Fibroblast of skin of abdomen (primary cell): ENCODE measurements around the gene CST3. TPM values are rescaled to one million over a fixed set of nuclear protein-coding genes. Genes with fewer than 3 reads are reported as not detected.
A peak's percentile ranks its signal among the peaks of the same experiment; 100 is the strongest.
"Not testable (repeated sequence)": the region's sequence is repeated elsewhere in the genome, so short reads cannot be mapped to it uniquely, and the experiment has no call there.

ENCODE experiments used
- DNase-seq: peaks from one replicate; pipeline ENCODE4 v3.0.0-alpha.2; 2013
- polyA plus RNA-seq, 2 experiments: library from polyadenylated mRNA; unstranded; fragments of 120-200 nt; gene quantifications; one replicate each; pipeline ENCODE4 v1.2.1, GENCODE V29; 2013; ENCODE audit not compliant: insufficient read length in 2 of 2

Gene CST3, protein sequence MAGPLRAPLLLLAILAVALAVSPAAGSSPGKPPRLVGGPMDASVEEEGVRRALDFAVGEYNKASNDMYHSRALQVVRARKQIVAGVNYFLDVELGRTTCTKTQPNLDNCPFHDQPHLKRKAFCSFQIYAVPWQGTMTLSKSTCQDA
- 136 TPM for polyA plus RNA-seq (2013, experiment 1 of 2; ENCODE audit: insufficient read length)
- polyA plus RNA-seq (2013, experiment 2 of 2; ENCODE audit: insufficient read length): 151 TPM

DNA sequence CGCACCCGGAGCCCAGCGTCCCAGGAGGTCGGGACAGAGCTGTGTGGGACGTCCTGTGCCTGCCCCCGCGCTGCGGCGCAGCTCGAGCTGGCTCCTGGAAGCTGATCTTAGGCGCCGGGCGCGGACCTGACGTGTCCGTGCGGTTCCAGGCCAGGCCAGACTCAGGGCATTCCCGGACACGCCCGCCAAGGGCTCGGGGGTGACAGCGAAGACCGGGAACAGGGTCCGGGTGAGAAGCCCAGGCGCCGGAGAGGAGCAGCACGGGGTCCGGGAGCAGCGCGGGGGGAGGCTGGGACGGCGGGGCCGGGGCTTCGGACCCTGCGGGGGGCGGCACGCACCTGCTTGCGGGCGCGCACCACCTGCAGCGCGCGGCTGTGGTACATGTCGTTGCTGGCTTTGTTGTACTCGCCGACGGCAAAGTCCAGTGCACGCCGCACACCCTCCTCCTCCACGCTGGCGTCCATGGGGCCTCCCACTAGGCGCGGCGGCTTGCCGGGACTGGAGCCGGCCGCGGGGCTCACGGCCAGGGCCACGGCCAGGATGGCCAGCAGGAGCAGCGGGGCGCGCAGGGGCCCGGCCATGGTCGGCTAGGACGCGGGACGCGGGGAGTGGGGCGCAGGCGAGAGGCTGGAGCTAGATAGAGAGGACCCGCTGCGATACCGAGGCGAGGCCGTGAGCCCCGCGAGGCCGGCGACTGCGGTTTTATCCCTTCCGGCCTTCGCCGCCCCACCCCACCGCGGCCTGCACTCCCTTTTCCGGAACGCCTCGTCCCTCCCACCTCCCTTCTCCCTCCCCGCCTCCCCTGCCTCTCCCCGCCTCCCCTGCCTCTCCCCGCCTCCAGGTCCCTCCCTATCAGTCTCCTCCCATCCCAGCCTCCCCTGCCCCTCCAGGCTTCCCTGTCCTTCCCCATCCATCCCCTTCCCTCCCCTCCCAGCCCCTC lies at the start of gene CST3:
Gene CST3, minus strand, starts transcription at position 674 of the 940 bp plus-strand sequence. Its CDS starts 93 bp downstream, at position 581.
- peak; percentile 87 for DNase-seq

DNA sequence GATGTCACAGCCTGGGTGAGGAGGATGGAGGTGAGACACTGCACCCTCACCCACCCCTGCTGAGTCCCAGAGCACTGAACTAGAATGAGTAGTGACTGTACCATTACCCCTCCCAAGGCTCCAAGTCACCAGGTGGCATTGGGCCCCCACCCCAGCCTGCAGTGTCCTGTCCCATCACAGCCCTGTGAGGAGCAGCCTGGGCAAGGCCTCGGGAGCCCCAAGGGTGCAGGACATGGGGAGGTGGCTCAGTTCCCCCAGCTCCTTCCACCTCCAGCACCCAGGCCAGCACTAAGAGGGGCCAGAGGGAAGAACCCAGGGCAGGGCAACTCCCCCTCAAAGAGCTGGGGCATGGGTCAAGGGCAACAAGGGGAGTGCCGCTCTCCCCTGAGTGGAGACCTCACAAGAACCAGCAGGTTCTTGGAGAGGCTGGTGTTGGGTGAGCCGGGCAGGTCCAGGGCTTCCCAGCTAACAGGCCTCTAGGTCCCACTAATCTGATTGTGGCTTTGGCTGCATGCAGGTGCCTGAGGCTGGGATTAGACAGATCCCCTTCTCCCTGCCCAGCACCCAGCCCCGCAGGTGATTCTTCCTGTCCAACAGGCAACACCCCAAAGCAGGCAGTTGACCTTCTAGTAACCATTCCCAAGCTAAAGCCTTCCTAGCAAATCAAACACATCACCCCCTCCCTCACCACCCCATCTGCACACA lies 48.4 kb upstream of the CST3 start:
- DNase-seq: no peak

DNA sequence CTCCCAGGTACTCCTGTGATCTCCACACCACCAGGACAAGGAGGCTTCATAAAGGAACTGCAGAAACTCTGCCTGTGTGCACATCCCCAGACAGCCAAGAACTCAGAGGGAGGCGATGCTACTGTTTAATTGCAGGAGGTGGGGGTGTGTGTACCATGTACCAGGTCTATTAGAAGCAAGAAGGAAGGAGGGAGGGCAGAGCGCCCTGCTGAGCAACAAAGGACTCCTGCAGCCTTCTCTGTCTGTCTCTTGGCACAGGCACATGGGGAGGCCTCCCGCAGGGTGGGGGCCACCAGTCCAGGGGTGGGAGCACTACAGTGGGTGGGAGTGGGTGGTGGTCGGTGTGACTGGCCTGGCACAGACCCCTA lies 47.8 kb upstream of the CST3 start:
- not testable (repeated sequence) for DNase-seq

DNA sequence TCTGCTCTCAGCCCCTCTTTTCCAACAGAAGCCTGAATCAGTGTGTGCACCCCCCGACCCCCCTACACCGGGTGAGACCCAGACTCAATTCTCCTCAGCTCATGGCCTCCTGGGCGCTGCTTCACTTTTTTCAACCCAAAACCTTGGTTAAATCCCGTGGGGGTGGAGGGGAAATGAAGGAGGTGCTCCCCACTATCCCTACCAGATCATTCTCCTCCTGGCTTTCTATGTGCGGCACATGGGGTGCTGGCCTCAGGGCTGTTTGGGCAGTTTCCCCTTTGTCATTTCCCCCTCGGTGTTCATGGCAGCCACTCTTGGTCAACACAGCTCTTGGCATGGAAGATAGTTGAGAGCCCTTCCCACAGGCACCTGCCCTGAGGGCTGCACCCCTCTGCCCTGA lies 46.5 kb upstream of the CST3 start:
- DNase-seq: no peak

DNA sequence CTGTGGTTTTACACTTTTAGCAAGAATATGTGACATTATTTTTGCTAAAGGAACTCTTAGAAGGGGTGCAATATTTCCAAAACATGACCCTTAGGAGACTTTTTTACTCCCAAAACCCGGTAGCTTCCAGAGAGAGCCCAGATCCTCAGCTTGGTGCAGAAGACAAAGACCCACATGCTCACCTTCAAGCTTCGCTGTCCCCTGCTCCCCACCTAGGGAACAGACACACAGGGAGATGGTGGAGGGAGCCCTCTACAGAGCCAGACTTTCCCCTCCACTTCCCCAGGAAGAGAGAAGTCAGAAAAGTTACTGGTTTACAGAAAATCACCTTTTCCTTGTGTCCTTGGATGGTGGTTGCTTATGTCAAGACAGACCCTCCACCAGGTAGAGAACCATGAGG lies 46.1 kb upstream of the CST3 start:
- DNase-seq: no peak

DNA sequence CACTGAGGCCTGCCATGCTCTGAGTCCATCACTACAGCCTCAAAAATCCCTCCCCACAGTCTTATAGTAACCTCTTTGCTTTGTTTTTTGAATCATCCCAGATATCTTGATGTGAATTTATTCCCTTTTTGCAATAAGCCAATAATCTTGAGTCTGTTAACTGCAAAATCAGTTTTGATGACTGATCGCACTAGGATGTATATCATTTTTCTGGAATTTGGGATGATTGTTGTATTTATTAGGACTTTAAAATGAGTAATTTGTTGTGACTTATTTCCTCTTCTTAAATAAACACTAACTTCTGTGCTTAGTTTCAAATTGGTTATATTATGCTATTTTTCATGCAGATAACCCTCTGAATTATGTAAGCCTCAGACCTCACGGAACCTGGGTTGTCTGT lies 45.5 kb upstream of the CST3 start:
- no peak for DNase-seq

DNA sequence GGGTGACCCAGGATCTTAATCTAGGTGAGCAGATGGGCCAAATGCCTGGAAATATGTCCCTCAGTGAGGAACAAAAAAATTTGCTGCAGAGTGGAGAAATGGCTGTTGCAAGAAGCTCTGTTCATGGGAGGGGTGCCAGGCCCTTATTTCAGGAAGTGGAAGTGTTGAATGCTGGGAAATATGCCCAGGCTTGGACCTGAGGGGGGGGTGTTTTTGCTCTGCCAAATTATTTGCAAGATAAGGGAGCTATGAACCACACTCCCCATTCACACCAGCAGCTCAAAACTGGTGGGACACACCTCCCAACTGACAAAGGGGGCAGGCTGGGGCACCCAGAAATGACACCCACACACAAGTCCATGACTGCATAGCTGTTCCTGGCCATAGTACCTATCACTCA lies 42.4 kb upstream of the CST3 start:
- no peak for DNase-seq

DNA sequence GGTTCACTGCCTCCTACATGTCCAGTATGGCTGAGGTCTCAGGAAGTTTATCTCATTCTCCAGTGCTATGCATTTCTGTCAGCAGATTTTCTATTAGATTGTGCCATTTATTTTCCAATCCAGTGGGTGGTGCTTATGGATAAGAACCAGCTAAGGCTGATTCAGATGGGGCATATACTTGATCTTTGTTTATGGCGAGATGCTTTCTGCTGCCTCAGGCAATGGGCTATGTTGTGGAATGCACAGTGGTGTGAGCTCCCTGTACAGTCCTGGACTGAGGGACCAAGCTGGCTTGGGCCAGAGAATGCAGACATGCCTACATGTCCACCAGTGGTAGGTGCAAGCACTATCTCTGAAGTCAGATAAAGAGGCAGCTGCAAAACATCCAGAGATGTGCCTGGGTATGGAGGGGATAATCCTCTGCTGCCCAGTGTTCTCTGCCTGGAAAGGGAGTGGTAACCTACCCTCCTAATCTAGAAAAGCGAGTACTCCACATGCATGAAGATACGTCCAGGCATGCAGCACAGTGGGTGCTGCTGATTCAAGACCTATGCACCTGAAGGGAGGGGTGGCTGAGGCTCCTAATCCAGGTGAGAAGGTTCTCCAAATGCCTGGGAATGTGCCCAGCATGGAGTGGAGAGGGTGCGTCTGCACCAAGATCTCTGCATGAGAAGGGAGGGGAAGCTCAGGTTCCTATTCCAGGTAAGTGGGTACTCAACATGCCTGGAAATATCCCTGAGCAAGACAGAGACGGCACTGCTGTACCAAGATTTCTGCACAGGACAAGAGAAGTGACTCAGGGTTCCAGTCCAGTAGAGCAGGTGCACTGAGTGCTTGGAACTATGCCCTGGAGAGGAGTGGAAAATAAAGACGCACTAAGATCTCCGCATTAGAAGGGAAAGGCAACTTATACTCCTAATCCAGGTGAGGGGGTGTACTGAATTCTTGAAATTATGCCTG lies 41.7 kb upstream of the CST3 start:
- no peak for DNase-seq

DNA sequence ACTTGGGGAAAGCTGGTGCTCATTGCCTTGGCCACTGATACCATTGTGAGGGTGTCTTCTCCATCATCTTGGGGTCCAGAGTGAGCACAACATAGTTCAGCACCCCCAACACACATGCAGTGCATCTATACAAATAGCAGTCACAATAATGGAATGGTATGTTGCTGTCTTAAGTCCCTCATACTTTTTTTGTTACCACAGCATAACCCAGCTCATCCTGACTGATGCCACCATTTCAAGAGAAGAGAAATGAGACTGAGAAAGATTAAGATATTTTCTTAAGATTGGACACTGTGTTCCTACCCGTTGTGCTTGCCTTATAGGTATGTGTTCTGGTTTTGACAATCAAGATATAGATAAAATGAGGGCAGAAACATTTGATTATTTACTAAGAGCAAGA lies 35.5 kb upstream of the CST3 start:
- no peak for DNase-seq

DNA sequence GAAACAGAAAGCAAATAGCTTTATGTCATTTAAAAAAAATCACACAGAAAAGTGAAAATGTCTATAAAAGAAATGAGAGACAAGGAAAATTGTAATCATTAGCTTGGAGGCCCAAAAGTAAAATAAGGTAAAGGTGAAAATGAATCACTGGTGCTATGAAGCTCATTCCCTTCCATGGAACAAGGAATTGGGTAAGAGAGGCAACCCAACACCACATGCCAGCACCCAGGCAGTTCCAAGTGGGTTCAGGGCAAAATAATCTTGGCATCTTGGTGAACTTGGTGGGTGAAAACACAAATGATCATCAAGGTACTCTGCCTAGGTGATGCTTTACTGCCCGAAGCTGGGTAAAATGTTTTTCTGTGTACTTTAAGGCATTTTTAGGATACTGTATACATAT lies 34.4 kb upstream of the CST3 start:
- DNase-seq: no peak

DNA sequence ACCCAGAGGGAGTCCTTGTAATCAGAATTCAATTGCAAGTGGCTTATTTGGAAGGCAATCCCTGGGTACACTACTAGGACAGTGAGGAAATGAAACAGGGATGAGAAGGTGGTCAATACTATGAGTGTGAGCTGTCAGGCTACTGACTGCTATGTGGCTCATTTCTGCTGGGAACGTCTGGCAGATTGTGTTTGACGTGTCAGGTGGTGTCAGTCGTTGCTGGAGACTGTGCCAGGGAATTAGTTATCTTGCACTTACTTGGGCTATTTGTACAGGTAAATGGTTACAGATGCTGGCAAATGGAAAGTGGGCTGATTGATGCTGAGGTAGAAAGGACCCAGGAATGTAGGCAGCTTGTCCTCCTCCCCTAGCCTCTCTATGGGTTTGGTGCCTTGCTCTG lies 33.7 kb upstream of the CST3 start:
- no peak for DNase-seq

DNA sequence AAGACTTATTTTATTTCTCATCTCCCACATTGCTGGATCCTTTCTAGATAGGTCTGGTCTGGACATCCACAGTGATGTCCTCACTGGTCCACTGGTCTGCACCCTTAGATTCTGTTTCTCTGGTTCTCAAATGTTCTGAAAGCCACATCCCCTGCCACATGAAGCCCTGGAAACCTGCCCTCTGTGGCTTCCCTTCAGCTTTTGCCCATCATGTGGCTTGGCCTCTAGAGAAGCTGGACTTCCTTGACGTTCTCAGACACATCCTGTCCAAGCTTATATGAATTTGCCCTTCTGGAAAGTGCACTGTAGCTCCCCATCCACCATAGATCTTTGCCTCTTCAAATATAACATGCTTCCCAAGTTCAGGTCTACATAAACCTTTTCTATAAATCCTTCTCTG lies 32.6 kb upstream of the CST3 start:
- DNase-seq: no peak

DNA sequence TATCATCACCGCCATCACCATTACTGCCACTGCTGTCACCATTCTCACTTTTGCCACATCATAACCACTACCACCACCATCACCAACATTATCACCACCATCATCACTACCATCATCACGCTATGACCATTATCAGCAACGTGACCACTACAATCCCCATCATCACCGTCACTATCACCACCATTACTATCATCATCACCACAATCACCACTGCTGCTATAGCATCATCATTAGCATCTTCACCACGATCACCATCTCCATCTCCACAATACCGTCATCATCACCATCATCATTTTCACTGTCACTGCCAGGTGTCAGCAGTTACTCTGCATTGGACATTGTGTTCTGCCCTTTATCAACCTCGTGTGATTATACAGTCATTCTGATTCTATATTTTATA lies 32.1 kb upstream of the CST3 start:
- no peak for DNase-seq

DNA sequence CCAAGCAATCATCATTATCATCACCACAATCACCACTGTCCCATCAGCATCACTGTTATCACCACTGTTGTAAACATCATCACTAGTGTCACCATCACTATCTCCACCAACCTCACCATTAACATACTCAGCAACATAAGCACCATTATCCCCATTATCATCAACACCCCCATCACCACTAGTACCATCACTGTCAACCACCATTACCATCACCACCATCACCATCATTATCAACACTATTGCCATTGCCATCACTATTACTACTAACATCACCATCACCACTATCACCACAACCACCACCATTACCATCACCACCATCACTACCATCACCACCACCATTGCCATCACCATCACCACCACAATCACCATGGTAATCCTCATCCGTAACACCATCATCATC lies 31.6 kb upstream of the CST3 start:
- no peak for DNase-seq

DNA sequence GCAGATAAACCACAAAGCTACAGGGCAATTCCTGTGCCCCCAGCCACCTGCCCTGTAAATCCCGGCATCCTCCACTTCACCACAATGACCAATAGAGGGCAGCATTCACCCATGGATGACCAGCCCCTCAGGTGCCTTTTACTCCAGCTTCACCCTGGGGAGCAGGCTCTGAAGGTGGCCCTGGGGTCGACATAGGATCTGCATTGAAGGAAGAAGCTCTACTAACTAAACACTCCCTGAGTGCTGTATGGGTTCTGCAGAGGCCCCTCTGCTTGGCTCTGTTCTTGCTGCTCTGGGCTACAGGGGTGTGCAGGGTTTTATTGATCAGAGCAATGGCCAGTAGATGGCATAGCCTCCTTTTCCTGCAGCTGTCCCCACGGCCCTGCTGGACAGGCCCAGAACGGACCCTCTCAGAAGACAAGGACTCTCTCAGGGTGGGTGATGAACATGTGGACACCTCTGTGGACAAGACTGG lies 30.8 kb upstream of the CST3 start:
- DNase-seq: peak; percentile 34

DNA sequence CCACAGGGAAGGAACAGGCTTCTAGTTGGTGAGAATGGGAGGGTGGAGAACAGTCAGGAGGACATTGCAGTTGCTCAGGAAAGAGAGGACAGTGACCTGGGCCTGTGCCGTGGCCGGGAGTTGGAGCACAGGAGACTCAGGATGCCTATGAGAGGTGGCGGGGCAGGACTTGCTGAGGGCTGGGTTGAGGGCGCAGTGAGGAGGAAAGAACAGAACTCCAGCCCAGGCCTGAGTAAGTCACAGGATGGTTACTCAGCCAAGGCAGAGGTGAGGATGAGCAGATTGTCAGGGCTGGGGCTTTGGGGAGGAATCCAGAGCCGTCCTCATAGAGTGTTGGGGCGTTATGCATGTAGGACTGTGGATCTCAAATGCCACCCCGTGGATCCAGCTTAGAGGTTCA lies 29.9 kb upstream of the CST3 start:
- no peak for DNase-seq

DNA sequence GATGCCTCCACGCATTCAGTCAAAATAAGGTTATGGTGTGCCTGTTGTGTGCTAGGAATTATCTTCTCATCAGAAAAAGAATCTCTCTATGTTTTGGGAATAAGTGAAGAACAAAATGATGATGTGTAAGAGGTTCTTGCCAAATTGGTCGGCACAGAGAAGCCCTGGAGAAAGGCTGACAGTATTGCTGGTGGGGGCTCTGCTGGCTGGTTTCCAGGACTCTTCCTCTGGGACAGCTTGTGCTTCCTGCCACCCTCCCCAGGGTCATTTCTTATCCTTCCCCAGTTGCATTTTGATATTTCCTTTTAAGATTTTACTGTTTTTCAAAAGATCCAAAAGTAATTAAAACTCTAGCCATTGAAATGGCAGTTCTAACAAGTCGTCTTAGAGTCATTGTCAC lies 28.9 kb upstream of the CST3 start:
- no peak for DNase-seq

DNA sequence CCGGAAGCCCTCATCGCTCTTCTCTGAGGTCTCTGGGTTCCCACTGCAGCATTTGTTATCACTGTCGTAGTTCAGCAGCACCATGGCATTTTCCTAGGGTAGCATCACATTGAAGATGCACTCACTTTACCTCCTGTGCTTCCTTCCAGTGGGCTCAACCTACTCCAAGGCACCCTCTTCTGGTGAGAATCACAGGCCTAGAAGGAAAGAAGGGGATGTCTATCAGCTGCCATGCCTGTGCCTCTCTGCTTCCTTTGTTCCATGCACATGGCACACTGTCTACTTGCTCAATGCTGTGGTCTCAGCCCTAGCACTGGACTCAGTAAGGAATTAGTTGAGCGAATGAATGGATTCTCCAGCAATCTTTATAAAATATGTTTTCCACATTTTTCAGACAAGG lies 28.4 kb upstream of the CST3 start:
- DNase-seq: no peak

DNA sequence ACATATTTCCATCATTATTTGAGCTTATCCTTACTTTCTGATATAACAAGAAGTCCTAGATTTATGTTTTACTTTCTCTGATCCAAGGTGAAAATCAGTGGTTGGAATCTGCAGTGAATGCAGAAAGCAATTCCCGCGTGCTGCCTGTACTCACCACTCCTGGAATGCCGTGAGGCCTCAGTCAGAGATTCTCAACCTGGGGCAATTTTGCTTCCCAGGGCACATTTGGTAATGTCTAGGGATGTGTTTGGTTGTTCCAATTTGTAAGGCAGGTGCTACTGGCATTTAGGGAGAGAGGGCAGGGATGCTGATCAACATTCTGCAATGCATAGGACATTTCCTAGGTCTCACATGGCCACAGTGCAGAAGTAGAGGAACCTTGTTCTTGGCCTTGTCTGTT lies 27.2 kb upstream of the CST3 start:
- DNase-seq: no peak

DNA sequence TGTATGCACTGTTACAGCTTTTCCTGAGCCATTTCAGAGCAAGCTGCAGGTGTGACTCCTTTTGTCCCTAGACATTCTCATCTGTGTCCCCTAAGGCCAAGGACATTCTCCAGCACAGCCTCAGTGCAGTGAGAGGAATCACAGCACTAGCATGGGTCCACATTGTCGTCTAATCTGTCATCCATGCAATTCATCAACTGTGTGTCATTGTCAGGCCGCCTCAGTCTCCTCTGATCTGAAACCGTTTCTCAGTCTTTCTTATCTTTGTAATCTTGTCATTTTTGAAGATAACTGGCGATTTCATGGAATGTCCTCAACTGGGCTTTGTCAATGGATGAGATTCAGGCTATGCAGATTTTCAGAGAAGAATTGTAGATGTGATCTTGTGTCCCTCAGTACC lies 26.3 kb upstream of the CST3 start:
- not testable (repeated sequence) for DNase-seq

DNA sequence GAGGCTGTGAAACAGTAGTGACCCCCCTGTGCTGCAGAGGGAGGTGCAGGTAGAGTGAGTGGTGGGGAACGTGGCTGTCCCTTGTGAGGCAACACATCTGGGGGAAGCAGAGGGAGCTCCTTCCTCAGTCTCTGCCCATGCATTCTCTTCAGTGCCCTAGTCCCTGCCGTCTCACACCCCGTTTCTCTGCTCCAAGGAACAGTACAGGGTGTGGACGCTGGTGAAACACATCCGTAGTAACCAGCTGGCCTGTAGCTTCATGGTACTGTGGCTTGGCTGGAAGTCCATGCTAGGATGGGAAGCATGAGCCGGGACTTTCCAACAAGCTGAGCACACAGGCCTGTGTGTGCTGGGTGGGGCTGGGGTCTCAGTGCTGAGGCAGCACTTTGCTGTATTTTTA lies 25.4 kb upstream of the CST3 start:
- no peak for DNase-seq

DNA sequence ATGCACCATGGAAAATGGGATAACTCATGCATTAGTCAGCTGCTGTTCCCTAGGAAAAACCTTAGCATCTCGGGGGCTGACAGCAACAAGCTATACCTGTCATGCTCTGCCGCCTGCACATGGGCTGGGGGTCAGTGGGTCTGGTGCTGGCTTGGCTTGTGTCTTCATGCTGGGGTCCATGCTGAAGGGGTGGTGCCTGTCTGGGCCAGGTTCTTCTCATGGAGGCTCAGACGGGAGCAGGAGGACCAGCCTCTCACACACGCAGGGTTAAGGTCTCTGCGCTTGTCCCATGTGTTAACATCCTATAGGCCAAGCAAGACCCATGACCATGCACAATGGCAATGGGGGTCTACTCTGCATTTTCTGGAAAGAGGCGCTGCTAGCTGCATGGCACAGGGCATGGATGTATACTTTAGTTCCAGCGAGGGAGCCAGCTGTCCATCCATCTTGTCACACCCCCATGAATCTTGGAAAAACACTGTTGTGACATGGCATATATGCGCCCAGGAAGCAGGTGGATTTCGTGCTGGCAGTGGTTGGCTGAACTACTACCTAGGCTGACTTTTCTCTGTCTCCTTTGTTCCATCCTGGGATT lies 24.6 kb upstream of the CST3 start:
- no peak for DNase-seq
